SU-DHL-6 (cell line): ENCODE results near the gene IGF2R.
"Not testable (repeated sequence)": the region's sequence is repeated elsewhere in the genome, so short reads cannot be mapped to it uniquely, and the experiment has no call there.

ENCODE experiments used
- CTCF ChIP-seq: fragments of 200-600 bp; sonication (generic); IDR thresholded peaks from one replicate; pipeline ENCODE4 v1.5.1; 2017; ENCODE audit warnings: antibody characterized with exemption, mild to moderate bottlenecking, low read length, moderate library complexity; ENCODE audit not compliant: insufficient read depth, poor library complexity, severe bottlenecking
- EZH2phosphoT487 ChIP-seq: fragments of 200-600 bp; sonication (generic), shearing (Covaris generic); conservative IDR thresholded peaks from 2 replicates; pipeline ENCODE4 v1.6.1; 2018; ENCODE audit warnings: mild to moderate bottlenecking, antibody characterized with exemption, low read length, moderate library complexity, mixed read lengths

GRCh38 chr6:160125105-160125504 lies 156.2 kb downstream of the IGF2R start:
- not testable (repeated sequence) for TF ChIP-seq CTCF, EZH2phosphoT487
